GM21381 (cell line): Measurements from ENCODE around the gene SARM1.
A peak's percentile ranks its signal among the peaks of the same experiment; 100 is the strongest.

Source experiments
- ATAC-seq: cut with Tn5 transposase; IDR thresholded peaks from one replicate; pipeline ENCODE4 v1.9.1; 2021; ENCODE audit warnings: mild to moderate bottlenecking, moderate library complexity; ENCODE audit not compliant: unreplicated experiment

Gene SARM1

DNA sequence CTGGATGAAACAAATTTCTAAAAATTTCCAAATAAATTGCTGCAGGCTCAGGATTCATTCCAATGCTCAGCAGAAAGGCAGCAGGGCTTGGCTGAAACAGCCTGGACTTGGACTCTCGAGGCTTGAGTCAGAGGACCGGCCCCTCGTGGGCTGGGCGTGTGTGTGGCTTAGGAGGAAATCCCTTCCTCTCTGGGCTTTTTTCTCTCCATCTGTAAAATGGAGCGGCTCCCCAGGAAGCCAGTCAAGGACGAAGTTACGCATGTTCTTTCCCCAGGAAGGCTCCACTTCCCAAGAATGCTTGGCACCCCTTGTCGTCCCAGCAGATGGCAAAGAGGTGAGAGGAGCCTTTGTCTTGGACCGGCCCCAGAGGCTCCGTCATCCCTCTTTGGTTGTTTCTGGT, 21.0 kb downstream of the SARM1 start:
- no peak for ATAC-seq

DNA sequence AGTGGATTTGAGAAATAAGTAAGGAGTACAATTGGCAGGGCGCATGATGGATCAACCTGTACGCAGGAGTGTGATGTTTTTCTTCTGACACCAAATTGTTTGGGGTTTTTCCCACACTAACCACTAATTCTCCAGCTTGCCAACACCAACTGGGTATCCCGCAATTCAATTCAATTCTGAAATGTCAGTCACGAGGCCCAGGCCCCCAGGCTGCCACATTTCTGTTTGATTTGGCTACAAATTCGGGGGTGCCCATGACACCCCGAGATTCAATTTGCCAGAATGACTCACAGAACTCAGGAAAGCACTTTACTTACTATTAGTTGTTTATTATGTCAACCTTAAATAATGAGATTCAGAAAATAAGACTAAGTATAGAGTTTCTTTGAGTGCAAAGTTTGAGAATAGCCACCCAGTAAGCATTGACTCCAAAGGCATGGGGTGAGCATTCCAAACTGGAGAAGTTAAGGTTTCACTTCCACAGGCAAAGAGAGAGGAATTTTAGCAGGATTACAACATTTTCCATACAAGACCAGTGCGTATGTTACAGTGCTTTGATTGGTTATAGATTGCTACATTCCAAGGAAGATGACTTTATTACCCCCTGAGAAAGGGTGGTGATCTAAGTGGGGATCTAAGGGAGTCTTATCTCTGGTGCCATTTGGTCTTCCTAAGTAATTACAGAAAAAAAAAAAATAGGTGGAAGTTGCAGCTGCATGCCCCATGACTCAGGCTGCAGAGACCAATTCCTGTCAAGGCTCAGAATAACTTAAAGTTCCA, 23.0 kb downstream of the SARM1 start:
- ATAC-seq, result no peak

DNA sequence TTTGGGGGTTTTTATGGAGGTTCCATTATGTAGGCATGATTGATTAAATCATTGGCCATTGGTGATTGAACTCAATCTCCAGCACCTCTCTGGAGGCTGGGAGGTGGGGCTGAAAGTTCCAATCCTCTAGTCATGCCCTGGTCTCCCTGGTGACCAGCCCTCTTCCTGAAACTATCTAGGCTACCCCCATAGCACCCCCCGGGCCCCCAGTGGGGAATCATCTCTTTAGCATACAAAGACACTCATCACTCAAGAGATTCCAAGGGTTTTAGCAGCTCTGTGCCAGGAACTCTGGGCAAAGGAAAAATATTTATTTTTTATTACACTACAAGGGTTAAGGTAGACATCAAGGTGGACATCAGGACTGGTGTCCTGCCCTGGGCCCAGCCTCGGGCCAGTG, 23.9 kb downstream of the SARM1 start:
- no peak for ATAC-seq

DNA sequence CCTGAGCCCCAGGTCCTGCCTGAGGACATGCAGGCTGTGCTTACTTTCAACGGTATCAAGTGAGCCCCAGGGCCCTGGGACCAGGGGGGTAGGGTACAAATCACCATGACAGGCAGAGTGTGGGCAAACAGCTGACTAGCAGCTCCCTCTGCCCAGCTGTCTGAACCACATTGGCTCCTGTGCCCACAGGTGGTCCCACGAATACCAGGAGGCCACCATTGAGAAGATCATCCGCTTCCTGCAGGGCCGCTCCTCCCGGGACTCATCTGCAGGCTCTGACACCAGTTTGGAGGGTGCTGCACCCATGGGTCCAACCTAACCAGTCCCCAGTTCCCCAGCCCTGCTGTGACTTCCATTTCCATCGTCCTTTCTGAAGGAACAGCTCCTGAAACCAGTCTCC, 24.5 kb downstream of the SARM1 start:
- no peak for ATAC-seq

DNA sequence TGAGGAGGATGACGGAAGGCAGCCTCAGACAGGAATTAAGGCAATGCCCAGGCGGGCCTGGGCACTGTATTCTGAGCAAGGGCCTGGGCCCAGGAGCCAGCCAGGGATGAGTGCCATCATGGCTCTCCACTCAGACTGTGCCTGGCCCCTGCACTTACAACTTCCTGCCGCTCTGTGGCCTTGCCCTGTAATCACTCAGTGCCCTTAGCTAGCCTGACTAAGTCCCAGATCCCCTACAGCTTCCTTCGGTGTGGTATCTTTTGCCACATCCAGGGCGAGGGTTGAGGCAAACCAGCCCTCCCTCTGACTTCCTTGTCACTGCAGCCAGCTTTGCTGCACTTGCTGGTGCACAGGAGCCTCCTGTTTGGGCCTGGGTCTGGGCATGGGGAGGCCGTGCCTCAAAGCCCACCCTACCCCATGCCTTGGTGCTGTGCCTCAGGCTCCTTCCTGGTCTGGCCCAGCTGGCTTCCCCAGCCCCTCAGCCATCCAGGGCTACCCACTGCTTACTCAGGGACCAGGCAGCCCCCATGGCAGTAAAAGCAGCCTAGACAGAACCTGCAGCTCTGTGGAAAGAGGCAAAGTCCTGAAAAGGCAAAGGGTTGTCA, 25.2 kb downstream of the SARM1 start:
- no peak for ATAC-seq

DNA sequence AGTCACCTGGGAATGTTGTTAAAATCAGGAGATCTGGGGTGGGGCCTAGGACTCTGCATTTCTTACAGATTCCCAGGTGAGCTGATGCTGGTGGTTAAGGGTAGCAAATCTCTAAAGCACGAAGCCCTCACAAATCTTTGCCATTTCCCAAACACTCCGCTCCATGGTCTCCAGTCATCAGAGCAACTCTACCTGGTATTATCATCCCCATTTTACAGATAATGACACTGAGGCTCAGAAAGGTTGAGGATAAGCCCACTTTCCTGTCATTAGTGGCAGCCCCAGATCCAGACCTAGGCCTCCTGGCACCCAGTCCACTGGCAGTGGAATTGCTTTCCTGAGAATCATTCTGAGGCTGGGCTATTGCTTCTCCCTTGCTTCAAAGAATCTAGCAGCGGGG, 25.8 kb downstream of the SARM1 start:
- no peak for ATAC-seq

DNA sequence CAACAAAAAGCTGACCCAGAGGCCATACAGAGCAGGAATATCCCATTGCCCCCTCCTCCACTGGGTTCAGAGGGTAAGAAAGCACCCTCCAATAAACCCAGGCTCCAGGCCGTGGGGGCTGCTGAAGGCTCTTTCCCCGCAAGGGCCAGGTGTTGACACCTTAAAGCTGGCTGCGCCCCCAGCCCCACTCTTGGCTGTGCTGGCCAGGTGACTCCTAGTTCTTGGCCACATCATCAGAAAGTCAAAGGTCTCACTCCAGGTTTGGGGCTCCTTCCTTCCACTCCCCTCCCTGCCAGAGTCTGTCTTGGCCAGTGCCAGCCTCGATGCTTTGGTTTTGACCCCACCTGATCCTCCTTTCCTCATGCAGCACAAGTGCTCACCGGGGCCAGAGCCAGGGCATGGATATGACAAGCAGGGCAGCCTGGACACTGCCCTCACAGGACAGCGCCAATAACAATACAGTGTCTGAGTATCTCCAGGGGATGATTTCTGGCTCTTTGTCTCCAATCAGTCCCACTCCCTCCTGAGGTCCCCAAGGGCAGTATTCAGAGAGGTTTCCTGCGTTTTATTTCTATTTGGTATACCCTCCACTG, 26.3 kb downstream of the SARM1 start:
- ATAC-seq, result no peak

DNA sequence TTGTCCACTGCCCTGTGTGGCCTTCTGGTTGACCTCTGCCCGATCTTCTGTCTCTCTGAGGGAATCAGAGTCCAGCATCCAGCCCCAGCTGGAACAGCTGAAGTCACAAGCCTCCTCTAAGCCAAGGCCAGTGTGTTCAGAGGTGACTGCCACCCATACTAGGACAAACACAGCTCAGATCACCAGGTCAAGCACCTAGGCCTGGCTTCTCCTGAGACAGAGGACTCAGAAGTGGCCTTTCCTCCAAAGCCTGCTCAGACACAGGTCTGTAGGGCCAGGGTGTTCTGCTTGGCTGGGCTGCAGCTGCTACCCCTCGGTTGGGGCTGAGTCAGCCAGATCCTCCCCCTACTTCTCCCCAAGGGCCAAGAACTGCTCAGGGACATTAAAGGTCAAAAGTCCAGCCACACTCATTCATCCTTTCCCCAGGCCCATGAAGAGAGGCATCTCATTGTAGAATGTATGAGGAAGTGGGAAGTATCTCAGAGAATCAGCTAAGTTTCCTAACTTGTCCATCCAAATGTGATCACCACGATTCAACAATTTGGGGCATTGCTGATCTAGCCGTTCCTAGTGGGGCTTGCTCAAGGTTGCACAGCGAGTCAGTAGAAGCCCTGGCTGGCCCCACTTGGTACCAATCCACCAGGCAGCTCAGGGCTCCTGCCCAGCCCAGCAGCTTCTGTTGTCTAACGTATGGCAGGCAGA, 26.9 kb downstream of the SARM1 start:
- no peak for ATAC-seq

DNA sequence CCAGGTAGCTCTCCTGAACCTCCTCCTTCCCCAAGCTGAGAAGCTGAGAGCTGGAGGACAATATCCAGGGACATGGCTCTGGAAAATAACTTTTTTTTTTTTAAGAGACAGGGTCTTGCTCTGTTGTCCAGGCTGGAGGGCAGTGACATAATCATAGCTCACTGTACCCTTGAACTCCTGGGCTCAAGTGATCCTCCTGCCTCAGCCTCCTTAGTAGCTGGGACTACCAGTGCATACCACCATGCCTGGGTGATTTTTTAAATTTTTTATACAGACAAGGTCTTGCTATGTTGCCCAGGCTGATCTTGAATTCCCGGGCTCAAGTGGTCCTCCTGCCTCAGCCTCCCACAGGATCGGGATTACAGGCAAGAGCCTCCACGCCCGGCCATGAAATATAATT, 28.3 kb downstream of the SARM1 start:
- no peak for ATAC-seq

DNA sequence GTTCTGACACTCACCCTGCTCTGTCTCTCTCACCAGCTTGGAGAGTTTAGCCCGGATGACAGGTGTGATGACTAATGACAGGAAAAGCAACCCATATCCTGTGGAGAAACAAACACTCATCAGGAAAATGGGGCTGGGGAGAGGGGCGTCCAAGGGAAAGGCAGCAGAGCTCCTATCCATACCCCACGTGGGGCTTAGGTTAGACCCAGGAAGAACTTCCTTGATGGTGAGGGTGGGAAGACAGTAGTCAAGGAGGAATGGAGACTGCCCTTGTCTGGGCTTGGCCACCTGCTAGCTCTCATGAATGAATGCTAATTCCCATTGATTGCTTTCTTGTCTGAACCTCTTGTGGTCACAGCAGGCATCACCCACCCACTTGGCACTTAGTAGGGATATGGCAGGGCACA, 30.7 kb downstream of the SARM1 start:
- no peak for ATAC-seq

DNA sequence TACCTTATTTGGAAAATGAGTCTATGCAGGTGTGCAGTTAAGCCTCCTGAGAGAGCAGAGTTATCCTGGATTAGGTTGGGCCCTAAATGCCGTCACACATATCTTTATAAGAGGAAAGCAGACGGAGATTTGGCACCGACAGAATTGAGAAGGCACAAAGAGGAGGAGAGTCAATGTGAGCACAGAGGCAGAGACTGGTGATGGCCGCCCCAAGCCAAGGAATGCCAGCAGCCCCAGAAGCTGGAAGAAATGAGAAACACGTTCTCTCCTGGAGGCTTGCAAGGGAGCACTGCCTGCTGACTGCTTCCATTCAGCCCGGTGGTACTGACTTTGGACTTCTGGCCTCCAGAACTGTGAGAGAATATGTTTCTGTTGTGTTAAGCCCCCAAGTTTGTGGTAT, 31.4 kb downstream of the SARM1 start:
- no peak for ATAC-seq

DNA sequence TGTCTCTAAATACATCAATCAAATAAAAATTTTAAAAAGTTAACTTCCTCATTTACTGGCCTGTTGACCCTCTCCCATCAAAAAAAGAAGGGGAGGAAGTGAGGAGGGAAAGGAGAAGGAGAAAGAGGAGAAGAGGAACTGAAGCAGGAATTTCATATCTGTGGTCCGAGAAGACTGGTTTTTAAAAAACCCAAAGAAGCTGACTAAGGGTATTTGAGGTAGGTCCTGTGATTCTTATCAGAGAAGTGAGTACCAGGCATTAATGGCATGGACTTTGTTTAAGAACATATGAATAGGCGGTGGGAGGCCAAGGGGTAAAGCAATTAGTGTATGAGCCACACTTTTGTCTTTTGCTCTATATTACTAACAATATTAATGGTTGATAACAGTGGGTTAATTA, 32.5 kb downstream of the SARM1 start:
- ATAC-seq, result no peak

DNA sequence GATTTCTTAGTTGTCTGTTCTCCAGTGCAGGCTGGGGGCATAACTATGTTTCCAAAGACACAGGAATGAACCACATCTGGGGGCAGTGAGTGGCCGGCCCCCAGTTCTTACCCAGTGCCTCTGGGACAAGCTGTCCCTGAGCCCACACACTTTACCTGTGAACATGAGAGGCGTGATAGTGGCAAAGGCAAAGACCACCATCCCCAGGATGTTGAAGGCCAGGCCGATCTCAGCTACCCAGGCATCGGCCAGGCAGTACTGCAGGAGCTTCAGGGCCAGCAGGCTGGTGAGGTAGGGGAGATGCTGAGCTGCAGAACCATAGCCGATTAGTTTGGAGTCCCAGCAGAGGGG, 32.9 kb downstream of the SARM1 start:
- no peak for ATAC-seq

DNA sequence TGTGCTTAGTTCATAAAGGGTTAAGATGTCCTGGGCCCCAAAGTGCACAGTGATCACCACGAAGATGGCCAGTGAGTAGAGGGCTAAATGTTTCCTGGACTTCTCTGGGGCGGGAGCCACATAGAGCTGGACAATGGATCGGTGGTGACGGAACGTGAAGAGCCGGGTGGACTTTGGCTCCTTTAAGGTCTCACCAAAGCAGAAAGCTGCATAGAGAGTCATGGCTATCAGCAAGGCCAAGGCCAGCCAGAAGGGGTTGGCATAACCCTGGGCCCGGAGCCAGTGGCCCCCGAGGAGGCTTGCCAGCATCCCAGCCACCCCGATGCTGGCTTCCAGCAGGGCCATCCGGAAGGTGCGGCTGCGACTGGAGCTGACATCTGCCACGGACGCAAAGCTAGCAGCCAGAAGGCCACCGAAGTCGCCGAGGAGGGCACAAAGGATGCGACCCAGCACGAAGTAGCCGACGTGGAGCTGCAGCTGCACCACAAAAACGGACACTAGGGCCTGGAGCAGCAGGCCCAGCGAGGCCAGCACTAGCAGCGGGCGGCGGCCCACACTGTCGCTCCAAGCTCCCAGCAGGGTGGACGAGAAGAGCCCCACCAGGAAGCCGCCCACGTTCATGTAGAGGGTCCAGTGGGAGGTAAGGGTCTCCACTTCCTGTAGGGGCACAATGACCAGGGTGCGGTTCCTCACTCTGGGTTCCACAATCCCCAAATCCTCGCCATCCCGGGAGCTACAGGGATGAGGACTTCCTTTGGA, 33.5 kb downstream of the SARM1 start:
- no peak for ATAC-seq

DNA sequence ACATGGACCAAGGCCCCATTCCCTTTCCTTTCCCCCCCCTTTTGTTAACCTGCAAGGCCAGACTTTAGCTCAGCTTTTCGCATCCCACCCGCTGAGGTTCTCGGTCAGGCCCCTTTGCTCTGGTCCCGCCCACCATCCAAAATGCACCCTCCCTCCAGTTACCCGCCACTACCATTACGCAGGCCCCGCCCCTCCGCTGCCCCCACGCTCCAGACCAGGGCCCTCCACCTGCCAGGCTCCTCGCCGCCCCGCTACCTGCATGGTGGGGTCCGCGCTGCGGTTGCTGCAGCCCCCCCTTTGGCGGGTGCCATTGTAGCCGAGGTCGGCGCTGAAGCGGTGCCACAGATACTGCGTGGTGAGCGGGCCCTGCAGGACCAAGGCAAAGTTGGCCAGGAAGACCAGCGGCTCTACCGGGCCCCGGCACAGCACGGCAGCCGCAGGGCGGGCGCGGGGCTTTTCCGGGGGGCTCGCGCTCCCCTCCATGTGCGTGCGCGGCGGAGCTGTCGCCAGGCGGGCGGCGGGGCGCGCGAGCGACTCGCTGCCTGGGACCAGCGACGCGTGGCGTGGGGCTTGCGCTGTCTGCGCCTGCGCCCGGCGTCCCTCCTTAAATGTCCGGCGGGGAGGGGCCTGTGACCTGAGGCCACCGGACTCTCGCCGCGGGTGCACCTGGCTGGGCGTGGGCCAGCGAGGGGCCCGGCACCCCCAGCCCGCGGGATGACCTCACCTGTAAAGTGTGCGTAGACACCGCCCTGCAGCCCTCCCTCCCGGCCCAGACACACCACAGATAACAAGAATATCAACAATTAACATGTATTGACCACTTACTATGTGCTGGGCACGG, 34.4 kb downstream of the SARM1 start, which contains the start of gene SLC46A1:
SLC46A1 (minus strand) TSS at position 581 of the 841 bp plus-strand sequence; CDS start at position 483, 98 bp downstream.
- peak; percentile 62 for ATAC-seq

DNA sequence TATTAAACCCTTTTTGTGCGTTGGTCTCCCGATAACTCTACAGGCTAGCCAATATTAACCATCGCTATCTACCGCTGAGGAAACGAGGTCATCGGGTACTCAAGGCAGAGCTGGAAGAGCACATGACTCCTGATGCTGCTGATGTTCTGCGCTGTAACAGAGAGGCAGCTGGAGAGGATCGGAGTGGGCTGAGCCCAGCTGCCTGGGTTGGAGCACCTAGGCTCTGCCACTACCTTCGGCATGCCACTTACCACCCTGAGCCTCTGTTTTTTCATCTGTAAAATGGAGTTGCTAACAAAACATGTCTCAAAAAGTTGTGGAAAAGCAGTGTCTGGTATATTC, 35.0 kb downstream of the SARM1 start:
- no peak for ATAC-seq

DNA sequence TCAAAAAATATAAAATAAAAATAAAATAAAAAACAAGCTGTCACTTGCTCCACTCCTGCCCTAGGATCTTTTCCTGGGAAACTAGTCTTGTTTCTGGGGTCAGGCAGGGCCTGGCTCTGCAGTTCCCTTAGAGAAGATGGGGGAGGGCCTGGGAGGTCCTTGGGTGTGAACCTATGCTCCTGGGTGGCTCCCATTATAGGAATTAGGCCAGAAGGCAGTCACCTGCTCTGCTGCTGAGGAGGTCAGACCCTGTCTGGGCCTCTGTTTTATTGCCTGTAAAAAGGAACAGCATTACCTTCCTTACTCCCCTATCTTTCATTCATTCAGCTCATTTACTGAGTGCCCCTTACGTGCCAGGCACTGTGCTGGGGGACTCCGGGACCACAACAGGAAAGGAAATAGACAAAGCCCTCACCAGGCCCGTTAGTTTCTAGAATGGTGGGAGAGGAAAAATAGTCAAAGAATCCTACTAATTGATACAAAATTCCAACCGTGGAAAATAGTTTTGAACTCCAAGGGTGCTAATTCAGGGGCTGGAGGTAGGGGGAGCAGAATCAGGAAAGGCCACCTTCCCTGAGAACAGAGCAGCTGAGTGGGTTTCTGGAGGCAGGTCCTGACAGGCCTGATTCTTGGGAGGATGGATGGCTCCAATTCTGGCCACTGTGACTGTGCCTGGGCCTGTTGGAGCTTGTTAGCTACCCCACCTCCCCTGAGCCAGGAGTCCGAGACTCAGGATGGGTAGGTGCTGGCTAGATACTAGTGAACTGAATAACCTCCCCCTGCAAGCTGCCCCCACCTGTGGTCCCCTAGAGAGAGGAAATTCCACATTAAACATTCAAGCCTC, 35.9 kb downstream of the SARM1 start:
- no peak for ATAC-seq

DNA sequence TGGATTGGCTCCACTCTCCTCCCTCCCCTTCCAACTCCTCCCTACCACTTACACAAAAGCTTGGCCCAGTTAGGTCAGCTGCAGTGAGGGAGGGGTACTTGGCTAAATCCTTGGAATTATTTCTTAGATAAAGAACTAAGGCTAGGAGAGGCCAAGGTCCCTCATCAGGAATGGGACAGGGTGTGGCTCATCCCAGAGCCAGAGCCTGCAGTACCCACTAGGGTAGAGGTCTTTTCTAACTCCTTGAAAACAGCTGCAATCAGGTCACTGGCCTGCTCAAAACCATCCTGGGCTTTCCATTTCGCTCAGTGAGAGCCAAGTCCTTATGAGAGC, 36.4 kb downstream of the SARM1 start:
- no peak for ATAC-seq

DNA sequence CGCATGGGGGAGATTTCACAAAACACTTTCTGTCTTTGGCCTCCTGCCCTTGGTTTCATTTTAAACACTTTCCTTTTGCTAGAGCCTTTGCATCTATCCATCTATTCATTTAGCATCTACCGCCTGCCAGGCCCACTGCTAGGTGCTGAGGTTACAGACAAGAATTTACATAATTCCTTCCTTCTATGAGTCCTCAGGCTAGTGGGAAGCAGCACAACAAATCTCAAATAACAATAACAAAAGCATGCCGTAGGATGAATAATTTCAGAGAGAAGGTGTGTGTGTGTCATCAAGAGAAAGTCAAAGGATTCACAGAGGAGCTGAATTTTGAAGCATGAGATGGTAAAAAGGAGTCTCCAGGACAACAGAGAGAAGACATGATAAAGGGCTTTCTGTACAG, 40.6 kb downstream of the SARM1 start:
- no peak for ATAC-seq

DNA sequence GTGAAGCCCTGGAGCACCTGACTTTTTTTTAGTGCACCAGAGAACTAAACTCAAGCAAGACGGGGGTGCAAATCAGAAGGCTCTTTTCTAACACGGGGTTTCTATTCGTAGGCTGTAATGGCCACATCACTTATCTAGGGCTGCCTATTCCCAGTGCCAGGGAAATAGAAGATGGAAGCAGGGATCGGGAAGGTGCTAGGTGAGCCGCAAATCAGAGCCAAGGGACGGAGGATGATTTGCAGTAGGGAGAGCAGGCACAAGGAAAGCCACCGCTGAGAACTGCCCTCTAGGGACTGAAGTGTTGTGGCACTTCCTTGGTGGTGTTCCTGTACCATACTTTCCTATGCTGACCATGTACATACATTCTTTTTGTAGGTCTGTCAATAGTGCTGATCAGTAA, 42.3 kb downstream of the SARM1 start:
- no peak for ATAC-seq
